NT2/D1 (cell line): ENCODE measurements around the gene GHRH.

Source experiments
- SUZ12 ChIP-seq: IDR thresholded peaks from 2 replicates; pipeline ENCODE4 v1.6.1; 2011; ENCODE audit not compliant: insufficient read length, insufficient read depth; ENCODE audit errors: extremely low read depth
- YY1 ChIP-seq: IDR thresholded peaks from 2 replicates; pipeline ENCODE4 v1.6.1; 2011; ENCODE audit not compliant: insufficient read length, insufficient read depth

DNA sequence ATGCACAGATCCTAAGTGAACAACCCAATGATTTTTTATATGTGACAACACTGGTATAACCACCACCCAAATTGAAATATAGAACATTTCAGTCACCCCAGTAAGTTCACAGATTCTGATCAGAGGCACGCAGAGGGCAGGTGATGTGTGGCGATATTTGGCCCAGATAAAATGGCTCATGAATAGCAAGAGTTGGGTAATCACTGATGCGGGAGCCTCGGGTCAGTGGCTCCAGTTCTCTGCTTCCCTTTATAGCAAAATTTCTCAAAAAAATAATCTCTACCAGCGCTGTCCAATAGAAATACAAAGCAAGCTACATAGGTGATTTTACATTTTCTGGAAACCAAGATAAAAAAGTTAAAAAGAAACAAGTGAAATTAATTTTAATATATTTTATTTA, 14.9 kb downstream of the GHRH start:
- TF ChIP-seq YY1 (no peak), SUZ12 (no peak)
